Stimulated activated CD8-positive, alpha-beta memory T cell treated with anti-CD3 and anti-CD28 coated beads, Interleukin-4, amount 100 ng/mL, for 4 hours (primary cell): ENCODE results near the gene FSIP1.

ENCODE experiments used
- DNase-seq, 2 donors: peaks; one replicate each; pipeline ENCODE4 v3.0.0-alpha.2; 2020; ENCODE audit warnings: low read depth in 2 of 2, low spot score in 1 of 2

FSIP1 gene

DNA sequence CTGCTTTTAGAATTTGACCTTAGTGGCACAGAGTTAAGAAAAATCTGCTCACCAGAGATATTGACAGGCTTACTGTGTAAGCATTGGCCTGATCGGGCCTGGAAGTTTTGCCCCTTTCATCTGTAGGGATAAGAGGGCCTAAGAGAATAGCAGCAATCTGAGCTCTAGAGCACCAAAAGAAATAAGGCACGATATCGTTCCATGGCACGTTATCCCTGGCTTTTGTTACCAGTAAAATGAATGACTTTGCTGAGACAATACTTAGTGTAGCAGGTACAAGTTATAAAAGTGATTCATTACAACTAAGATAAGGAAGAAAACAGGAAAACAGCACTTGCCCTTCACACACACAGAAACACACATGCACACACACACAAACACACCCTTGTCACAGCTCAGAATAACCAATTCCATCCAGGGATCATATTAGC, 196.8 kb downstream of the FSIP1 start:
- DNase-seq: no peak

DNA sequence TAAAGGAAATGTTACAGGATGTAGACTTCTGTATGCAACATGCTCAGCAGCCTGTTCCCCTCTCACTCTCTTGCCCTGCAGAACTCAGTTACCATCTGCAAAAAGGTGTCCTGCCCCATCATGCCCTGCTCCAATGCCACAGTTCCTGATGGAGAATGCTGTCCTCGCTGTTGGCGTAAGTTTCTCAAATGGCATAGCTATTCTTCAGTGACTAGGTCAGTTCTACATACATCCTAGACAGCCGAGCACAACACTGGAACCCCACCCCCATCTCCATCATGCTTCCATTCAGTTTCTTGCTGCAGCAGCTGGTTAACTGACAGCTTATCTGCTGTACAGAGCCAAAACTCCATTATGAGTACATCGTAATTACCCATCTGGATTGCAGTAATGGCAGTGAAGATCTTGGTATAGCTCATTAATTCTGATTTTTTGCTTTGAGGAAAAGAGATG, 197.2 kb downstream of the FSIP1 start:
- no peak for DNase-seq

DNA sequence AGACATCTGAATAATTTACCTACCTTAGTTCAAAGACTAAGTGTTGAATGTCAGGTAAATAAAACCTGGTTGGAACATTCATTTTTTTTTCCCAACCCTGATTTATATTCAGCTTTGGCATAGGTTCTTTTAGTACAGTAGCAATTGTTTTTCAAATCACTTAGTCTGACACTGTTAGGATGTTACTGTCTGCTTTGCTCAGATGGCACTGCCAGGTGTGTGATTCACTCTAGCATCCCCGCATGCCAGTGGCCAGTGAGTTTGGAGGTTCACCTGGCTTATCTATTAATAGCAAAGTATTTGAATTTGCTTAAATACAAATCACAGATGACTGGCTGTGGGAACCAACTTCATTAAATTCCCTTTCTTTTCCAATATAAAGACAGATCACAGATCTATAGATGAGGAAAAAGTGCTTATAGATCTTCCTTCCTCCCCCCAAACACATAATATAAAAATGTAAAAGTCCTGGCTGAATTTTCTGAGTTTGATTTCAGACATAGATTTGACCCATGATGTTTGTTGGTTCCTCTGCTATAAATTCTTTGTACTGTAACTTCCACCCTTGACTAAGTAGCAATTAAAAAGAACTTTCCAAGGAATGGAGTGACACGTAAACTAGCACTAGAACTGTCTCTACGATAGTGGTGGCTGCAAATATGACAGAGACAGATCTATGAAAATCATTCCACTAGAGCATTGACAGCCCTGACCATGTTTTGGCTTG, 197.8 kb downstream of the FSIP1 start:
- no peak for DNase-seq

DNA sequence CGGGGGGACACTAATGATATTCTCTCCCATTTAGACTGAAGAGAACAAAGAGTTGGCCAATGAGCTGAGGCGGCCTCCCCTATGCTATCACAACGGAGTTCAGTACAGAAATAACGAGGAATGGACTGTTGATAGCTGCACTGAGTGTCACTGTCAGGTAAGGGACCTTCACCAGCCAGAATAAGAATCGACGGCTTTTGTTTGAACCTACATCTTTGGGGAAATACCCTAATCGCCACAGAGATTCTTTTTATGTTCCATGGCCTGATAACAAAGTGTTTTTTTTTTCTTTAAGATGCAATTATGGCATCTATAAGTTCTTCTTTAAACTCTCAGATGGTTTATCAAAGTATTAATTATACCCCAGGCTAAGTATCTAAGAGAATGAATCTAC, 198.4 kb downstream of the FSIP1 start:
- DNase-seq: no peak

DNA sequence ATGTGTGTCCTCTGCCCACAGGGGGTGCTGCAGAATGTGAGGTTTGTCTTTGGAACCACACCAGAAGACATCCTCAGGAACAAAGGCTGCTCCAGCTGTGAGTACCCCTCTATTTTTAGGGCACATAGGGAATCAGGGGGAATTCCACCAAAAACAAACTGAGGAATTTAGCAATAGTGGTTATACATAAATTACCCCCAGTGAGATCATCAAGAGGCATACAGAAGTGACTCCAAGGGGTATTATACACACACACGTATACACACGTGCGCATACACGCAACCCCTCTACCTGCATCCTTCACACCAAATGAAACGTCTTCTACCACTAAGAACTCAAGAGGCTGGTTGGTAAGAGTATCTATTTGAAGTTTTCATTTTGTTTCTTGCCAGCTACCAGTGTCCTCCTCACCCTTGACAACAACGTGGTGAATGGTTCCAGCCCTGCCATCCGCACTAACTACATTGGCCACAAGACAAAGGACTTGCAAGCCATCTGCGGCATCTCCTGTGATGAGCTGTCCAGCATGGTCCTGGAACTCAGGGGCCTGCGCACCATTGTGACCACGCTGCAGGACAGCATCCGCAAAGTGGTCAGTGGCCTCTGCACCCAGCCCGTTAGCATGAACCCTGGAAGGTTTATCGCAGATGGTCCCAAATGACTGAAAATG, 198.9 kb downstream of the FSIP1 start:
- no peak for DNase-seq

DNA sequence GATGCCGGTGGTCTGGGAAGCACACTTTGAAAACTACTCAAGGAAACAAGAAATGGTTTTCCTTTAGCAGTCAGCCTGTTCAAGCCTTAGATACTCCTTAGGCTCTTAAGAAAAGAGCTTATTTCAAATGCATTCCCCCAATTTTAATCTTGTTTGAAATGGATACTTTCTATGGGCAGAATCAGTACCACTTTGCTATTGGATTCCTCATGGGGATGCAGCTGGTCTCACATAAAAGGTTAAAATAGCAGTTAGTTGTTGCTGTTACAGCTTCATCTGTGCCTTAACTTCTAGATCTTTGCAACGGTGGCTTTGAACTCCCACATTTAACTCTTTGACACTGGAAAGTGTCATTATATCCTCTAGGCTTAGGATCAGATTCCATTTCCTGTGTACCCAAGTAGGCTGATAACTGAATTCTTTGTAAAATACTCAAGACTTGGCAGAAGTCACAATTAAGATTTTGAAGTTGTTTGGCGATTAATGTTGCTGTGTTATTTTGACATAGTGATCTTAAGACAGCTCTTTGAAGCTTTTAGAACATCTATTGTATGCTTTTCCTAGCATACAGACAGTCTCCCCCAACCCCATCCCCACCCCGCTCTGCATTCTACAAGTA, 199.6 kb downstream of the FSIP1 start:
- no peak for DNase-seq

DNA sequence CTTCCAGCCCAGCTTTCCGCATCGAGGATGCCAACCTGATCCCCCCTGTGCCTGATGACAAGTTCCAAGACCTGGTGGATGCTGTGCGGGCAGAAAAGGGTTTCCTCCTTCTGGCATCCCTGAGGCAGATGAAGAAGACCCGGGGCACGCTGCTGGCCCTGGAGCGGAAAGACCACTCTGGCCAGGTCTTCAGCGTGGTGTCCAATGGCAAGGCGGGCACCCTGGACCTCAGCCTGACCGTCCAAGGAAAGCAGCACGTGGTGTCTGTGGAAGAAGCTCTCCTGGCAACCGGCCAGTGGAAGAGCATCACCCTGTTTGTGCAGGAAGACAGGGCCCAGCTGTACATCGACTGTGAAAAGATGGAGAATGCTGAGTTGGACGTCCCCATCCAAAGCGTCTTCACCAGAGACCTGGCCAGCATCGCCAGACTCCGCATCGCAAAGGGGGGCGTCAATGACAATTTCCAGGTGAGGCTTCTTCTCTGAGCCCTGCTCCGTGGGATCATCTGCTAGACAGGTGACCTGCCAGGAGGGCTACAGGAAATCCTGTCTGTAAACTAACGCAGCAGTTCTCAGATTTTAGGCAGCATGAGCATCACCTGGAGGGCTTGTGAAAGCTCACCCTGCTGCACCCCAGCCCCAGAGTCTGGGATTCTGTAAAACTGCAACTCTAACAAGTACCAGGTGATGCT, 200.2 kb downstream of the FSIP1 start:
- DNase-seq: no peak

DNA sequence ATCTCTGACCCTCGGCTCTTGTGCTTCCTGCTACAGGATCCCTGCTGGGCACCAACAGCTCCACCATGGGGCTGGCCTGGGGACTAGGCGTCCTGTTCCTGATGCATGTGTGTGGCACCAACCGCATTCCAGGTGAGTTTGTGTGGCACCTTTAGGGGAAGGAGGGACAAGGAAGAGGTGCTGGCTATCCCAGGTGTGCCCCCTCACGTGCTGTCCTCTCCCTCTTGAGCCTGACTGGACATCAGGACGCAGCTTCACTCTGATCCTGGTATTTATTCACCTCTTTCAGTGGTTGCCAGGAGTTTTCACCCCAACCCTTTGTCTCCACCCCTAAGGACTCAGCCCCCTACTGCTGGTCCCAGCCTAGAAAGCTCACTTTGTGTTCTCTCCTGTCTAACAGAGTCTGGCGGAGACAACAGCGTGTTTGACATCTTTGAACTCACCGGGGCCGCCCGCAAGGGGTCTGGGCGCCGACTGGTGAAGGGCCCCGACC, 200.8 kb downstream of the FSIP1 start:
- DNase-seq: no peak

DNA sequence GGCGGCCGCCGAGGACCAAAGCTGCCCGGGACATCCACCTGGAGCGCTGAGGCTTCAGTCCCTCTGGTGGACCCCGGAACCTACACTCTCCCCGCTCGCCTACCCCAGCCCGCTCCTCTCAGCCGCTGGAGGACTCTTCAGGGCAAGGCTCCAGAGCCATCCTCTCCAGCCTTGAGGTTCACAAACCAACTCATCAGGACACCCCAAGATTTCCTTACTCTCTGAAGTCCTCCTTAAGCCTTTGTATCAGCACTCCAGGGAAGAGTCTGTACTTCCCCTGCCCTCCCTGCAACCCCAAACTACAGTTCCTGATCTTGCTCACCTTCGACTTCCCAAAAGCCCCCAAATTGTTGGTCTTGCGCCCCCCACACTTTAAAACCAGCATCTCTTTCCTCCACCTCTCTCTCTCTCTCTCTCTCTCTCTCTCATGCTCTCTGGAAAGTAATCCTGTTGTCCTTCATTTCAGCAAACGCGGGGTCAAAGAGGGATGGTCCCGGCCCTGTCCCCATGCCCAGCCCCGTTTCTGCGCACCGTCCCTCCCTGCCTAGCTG, 201.3 kb downstream of the FSIP1 start:
- no peak for DNase-seq

DNA sequence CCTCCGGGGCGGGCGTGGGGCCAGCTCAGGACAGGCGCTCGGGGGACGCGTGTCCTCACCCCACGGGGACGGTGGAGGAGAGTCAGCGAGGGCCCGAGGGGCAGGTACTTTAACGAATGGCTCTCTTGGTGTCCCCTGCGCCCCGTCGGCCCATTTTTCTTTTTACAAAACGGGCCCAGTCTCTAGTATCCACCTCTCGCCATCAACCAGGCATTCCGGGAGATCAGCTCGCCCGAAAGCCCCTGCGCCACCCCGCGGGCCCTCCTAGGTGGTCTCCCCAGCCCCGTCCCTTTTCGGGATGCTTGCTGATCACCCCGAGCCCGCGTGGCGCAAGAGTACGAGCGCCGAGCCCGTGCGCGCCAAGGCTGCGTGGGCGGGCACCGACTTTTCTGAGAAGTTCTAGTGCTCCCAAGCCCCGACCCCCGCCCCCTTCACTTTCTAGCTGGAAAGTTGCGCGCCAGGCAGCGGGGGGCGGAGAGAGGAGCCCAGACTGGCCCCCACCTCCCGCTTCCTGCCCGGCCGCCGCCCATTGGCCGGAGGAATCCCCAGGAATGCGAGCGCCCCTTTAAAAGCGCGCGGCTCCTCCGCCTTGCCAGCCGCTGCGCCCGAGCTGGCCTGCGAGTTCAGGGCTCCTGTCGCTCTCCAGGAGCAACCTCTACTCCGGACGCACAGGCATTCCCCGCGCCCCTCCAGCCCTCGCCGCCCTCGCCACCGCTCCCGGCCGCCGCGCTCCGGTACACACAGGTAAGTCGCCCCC, 202.0 kb downstream of the FSIP1 start, which contains the start of gene THBS1:
Gene THBS1 (plus strand): TSS at position 595 of the 757 bp plus-strand sequence. CDS start 779 bp downstream, outside the sequence.
- peak; percentile 20 to 32 for DNase-seq

DNA sequence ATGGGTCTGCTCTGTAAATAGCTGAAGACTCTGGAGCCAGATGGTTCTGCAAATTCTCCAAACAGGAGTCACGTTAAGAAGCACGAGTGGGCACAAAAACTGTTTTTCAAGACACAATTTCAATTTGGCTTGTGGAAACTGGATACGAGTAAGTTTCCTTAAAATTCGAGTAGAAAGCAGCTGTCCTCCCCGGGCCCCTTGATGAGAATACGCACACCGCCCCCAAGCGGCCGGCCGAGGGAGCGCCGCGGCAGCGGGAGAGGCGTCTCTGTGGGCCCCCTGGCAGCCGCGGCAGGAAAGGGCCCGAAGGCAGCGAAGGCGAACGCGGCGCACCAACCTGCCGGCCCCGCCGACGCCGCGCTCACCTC, 202.5 kb downstream of the FSIP1 start:
- DNase-seq: peak; percentile 66 to 77

DNA sequence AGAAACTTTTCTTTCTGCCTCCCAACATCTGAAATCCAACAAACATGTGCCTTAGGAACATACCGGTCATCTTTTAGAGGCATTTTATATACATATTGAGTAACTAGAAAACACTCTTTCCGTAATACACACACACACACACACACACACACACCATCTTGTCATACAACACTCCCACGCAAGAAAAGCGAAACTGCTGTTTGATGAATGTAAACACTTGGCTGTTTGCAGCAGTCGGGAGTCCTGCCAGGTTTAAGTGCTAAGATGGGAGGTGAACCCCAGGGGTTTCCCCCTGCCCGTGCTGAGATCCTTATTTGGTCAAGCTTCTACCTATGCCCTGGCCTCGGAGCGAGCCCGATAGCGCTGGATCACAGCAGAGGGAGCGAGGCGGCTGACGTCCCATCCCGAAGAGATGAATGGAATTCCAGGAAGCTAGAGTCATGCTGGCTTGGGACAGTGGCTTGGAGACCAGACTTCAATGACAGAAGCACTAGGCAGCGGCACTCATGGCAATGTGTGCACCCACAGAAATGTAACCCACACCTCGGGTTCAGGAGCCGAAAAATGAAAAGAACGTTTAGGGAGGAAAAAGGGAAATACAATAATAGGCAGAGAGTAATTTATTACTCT, 203.0 kb downstream of the FSIP1 start:
- no peak for DNase-seq

DNA sequence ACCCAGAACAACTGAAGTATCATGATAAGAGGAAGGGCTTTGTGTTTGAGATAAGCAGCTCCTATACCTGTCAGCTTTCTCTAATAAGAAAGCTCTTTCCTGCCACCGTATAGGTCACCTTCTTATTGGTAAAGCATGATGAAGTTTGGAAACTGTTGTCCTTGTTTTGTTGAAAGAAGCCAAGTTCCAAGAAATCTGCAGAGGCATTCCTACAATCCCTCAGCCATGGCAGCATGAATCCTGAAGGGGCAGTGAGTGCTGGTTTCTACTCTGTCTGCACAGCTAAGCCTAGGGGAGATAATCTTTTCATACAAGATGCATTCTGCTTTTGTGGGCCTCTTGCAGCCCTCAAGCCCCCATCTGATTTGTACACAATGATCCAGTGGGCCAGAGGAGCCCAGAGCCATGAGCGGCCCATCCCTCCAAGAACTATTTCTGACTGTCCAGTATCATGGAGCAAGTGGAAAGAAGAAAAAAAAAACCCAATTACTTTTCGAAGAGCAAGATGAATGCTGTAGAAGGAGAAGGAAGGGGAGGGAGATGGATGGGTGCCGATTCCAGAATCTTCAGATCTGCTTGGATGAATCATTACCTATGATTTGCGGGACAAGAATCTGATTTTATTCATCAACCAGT, 203.7 kb downstream of the FSIP1 start:
- DNase-seq: no peak

DNA sequence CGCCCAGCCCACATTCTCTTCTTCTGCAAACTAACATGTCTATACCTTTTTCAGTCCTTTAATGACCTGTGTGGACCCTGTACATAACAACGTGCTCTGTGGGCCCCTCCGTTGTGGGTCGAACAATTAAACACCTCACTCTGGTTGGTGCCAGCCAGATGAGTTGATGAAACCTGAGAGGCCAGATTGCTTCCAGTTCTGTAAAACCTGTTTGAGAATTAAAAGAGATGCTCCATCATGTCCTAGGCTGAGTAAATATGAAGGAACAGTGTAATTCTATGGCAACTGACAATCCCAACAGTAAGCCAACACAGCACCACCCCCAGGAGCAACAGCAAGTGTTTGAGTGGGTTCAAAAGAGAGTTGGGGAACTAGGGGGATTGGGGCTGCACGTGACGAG, 207.5 kb downstream of the FSIP1 start:
- no peak for DNase-seq

DNA sequence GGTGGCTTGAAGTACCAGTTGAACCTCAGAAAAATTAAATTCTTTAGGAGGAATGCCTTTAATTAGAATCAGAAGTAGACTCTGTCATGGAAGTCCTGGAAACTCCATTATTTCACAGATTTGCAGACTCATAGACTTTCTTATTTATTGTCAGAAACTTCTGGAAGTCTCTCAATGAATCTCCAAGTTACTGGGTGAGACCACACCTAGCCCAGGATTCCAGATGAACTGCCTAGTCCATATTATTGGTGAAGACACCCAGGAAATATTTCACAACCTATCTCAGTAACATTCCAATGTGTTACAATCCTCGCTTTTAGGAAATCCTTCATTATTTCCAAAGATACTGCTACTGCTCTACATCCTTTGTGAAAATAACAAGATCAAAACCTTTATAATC, 208.2 kb downstream of the FSIP1 start:
- no peak for DNase-seq

DNA sequence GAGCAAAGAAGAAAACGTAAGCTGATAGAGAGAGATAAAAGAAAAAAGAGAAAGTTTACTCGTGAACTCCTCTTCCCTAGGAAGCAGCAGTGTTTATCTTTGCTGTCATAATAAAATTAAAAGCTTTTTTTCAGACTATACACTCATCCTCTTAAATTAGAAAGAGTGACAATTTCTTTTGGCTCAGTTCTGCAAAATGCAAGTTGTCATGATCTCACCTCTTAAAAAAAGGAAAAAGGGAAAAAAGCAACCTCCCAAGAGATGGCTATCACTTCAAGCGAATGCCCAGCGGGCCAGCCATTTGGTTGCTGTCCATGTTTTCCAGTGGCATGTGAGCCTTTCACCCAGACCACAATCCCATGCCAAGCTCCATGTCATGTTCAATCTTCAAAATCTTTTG, 208.8 kb downstream of the FSIP1 start:
- no peak for DNase-seq

DNA sequence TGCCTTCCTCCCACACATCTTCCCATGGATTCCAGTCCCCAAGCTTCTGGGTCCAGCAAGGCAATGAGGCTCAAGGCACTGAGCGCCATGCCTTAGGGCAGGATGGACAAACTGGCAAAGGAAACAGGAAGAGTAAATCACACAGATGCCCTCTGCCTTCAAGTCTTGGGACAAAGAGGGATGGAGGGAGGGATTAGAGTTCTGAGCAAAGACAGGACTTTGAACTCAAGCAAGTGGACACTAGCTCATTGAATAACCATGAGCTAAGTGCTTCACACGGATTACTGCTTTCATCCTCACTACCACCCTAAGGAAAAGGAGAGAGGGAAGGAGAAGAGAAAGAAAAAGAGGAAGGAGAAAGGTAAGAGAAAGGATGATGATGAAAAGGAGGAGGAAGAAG, 209.4 kb downstream of the FSIP1 start:
- no peak for DNase-seq

DNA sequence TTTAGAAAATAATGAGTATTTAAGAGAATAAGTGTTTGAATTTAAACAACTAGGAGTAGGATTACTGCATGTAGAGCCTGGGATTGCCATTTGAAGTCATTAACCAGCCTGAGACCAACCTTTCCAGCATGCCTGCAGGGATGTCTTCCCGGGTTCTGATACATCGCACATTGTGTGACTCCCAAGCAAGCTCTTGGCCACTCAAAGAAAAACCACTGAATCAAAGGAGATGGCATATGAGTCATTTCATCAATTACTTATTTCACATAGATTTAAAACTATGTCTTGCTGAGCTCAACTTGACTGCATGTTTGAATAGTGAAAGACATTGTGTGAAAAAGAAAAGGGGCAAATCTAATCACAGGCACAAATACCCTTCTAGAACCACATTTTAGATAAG, 216.8 kb downstream of the FSIP1 start:
- DNase-seq: no peak

DNA sequence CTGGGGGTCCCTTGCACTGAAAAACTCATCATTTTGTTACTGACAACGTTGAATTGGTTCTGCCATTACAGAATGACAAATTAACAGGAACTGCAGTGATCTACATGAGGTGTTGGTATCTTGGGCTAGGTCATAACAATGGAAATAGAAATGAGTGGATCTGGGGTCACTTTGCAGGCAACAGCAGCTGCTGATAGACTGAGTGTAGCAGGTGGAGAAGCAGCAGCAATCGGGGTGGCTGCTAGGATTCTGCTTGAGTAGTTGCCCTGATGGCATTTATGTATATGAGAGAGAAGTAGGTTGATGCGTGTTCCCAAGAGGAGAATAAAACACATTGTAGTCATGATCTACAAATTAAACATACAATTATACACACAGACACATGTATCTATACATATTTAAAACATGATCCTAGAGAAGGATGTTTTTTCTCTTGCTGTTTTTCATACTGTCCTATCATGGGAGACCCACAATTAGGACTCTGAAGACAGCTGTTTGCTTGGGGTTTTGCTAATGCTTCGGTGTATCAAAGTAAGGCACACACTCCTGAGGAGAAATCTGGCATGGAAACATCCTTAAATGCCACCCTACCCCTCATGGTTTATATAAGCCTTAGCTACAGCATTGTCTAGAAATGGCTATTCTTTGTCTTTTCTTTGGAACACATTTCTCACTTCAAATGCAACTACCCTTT, 217.5 kb downstream of the FSIP1 start:
- no peak for DNase-seq
